Tibial nerve (tissue), 4 donors: Measurements from ENCODE around the gene NKRF. TPM values are rescaled to one million over a fixed set of nuclear protein-coding genes. Genes with fewer than 3 reads are reported as not detected.

ENCODE experiments used
- DNase-seq, 2 donors: peaks; one replicate each; pipeline ENCODE4 v3.0.0-alpha.2; 2019; ENCODE audit warnings: low spot score in 2 of 2
- H3K27ac ChIP-seq, 4 donors: fragments of 200-600 bp; sonication (generic) in 3 of 4; one replicate each; pipeline ENCODE4 v1.5.1; 2017 to 2019; ENCODE audit warnings: mild to moderate bottlenecking in 1 of 4
- H3K27me3 ChIP-seq, 2 donors: fragments of 200-600 bp; sonication (generic) in 1 of 2; one replicate each; pipeline versions ENCODE4 v1.5.1 to v1.6.0; 2017 to 2019
- H3K36me3 ChIP-seq, 3 donors: fragments of 200-600 bp; sonication (generic); one replicate each; pipeline ENCODE4 v1.5.1; 2018 to 2019
- H3K4me1 ChIP-seq, 4 donors: fragments of 200-600 bp; sonication (generic) in 3 of 4; one replicate each; pipeline ENCODE4 v1.5.1; 2017 to 2019
- H3K4me3 ChIP-seq, 4 donors: fragments of 200-600 bp; sonication (generic) in 3 of 4; one replicate each; pipeline ENCODE4 v1.5.1; 2017 to 2019; ENCODE audit warnings: mild to moderate bottlenecking in 1 of 4, moderate library complexity in 1 of 4
- H3K9me3 ChIP-seq, 4 donors: fragments of 200-600 bp; sonication (generic) in 3 of 4; one replicate each; pipeline ENCODE4 v1.5.1; 2017 to 2019
- EP300 ChIP-seq, 2 donors: sonication (generic); formaldehyde crosslinking; IDR thresholded peaks; one replicate each; pipeline ENCODE4 v1.6.1; 2017; ENCODE audit warnings: antibody characterized with exemption in 2 of 2, mild to moderate bottlenecking in 1 of 2
- POLR2A ChIP-seq, 2 donors: fragments of 450-650 bp; IDR thresholded peaks; one replicate each; pipeline ENCODE4 v1.6.1; 2017; ENCODE audit warnings: antibody characterized with exemption in 2 of 2, mild to moderate bottlenecking in 2 of 2, moderate library complexity in 2 of 2
- WGBS, 2 donors: methylation state at CpG; one replicate each; pipeline ENCODE4 v1.1.5; 2018; 5-methylcytosine and 5-hydroxymethylcytosine counted together
- total RNA-seq, 4 donors: library from RNA; depleted of rRNA; stranded (reverse); fragments of >200 nt; gene quantifications; one replicate each; pipeline ENCODE4 v1.1.0, GENCODE V29; 2016
- TF ChIP-seq, protein P1 (sequence below), 5 experiments: fragments of 200-600 bp in 3 of 5; fragments of 450-650 bp in 2 of 5; sonication (generic) in 3 of 5; IDR thresholded peaks; one replicate each; pipeline ENCODE4 v1.5.1; 2016 to 2019; ENCODE audit warnings: antibody characterized with exemption in 5 of 5, mild to moderate bottlenecking in 3 of 5, moderate library complexity in 2 of 5

The NKRF gene
- total RNA-seq, 4 donors from 2014 or later, result 4.4 to 9.0 (median 6.4) TPM

DNA sequence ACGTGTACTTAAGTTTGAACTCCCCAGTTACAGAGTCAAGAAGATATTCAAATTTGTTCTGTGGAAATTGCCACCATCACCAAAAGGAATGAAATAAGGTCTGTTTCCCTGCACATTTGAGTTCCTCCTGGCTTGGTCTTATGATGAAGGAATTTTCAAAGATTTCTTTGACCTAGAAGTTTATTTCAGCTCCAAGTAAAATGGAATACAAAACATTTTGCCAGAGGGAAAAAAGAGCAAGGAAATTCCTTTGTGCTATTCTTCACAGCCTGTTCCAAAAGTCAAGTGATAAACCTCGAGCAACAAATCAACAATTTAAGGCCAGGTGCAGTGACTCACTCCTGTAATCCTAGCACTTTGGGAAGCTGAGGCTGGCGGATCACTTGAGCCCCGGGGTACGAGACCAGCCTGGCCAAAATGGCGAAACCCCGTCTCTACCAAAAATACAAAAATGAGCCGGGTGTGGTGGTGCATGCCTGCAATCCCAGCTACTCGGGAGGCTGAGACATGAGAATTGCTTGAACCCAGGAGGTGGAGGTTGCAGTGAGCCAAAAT, 3.4 kb downstream of the NKRF start:
- H3K4me1 ChIP-seq, result no peaks in the 10 kb centered on the region
- DNase-seq, result no peak
- no peak for TF ChIP-seq POLR2A (IDR thresholded peaks at IDR 0.05)
- TF ChIP-seq EP300 (IDR thresholded peaks at IDR 0.05), result no peak
- TF ChIP-seq, protein P1, sequence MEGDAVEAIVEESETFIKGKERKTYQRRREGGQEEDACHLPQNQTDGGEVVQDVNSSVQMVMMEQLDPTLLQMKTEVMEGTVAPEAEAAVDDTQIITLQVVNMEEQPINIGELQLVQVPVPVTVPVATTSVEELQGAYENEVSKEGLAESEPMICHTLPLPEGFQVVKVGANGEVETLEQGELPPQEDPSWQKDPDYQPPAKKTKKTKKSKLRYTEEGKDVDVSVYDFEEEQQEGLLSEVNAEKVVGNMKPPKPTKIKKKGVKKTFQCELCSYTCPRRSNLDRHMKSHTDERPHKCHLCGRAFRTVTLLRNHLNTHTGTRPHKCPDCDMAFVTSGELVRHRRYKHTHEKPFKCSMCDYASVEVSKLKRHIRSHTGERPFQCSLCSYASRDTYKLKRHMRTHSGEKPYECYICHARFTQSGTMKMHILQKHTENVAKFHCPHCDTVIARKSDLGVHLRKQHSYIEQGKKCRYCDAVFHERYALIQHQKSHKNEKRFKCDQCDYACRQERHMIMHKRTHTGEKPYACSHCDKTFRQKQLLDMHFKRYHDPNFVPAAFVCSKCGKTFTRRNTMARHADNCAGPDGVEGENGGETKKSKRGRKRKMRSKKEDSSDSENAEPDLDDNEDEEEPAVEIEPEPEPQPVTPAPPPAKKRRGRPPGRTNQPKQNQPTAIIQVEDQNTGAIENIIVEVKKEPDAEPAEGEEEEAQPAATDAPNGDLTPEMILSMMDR (IDR thresholded peaks at IDR 0.05), result no peak
- H3K36me3 ChIP-seq, result peaks cover 0 to 9% (median 0%) of the 10 kb centered on the region in 3 donors
- H3K27ac ChIP-seq, result no peak overlapping the region
- no peak overlapping the region for H3K4me3 ChIP-seq
- H3K27me3 ChIP-seq, result no peaks in the 10 kb centered on the region
- WGBS, 2 donors, result 76 to 79% methylated on average over 9 of the region's 9 CpGs
- H3K9me3 ChIP-seq, result no peaks in the 10 kb centered on the region

DNA sequence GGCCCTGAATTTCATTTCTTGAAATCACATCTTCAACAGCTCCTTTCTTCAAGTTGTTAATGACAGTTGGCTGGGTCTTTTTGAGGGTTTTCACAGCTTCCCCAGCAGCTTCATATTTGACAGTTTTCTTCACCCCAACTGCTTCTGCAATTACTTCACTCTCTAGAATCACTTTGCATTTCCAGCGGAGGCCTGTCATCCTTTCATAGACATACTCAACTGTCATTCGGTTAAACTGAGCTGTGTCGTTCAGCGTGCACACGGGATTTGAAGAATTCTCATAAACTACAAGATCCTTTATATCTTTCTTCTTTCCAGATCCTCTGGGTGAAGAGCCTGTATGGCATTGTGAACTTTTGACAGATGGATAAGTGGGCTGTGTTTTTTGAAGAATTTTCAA, 16.4 kb downstream of the NKRF start:
- no peak overlapping the region for H3K4me3 ChIP-seq
- no peak overlapping the region for H3K27ac ChIP-seq
- H3K4me1 ChIP-seq, result no peaks in the 10 kb centered on the region
- 89 to 93% methylated on average over 5 of the region's 5 CpGs for WGBS, 2 donors
- H3K36me3 ChIP-seq, result peaks cover 0 to 19% (median 0%) of the 10 kb centered on the region in 3 donors
- TF ChIP-seq POLR2A (IDR thresholded peaks at IDR 0.05) (no peak), EP300 (IDR thresholded peaks at IDR 0.05) (no peak)
- TF ChIP-seq, protein P1 (IDR thresholded peaks at IDR 0.05), result no peak
- no peak for DNase-seq
- no peaks in the 10 kb centered on the region for H3K9me3 ChIP-seq
- no peaks in the 10 kb centered on the region for H3K27me3 ChIP-seq

DNA sequence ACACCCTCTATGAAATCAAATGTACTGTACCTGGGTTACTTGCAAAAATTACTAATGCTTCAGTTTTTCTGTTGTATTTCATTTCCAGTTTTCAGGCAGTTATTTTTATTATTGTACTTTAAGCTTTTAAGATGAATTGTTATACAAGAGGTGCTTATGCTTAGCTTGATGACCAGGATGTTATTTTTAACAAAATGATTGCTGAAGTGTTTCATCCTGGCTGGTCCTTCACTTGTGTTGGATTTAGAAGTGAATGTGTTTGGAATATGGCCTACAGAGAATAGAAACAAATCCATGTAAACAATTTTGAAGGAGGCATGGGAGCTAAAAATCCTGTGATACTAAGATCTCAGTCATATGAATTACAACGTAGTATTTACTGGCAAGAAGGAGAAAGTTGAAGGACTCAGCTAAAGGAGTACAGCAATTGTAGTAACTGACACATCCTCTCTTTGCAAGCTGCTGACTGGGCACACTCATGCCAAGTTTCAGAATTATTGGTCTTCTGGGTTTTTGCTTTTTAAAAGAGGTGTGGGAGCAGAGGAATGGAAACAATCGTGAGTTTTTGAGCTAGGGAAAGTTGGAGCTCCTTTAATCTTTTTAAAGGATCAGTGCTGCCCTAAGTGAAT, 22.7 kb downstream of the NKRF start:
- Histone ChIP-seq H3K27me3 (no peaks in the 10 kb centered on the region), H3K4me3 (no peak overlapping the region), H3K36me3 (no peaks in the 10 kb centered on the region), H3K9me3 (no peaks in the 10 kb centered on the region), H3K4me1 (peaks cover 0 to 3% (median 0%) of the 10 kb centered on the region in 4 donors), H3K27ac (no peak overlapping the region)
- no peak for DNase-seq
- WGBS, 2 donors, result 44 to 46% methylated on average over 2 of the region's 2 CpGs
- TF ChIP-seq, protein P1 (IDR thresholded peaks at IDR 0.05), result no peak
- TF ChIP-seq EP300 (IDR thresholded peaks at IDR 0.05), result no peak
- no peak for TF ChIP-seq POLR2A (IDR thresholded peaks at IDR 0.05)

DNA sequence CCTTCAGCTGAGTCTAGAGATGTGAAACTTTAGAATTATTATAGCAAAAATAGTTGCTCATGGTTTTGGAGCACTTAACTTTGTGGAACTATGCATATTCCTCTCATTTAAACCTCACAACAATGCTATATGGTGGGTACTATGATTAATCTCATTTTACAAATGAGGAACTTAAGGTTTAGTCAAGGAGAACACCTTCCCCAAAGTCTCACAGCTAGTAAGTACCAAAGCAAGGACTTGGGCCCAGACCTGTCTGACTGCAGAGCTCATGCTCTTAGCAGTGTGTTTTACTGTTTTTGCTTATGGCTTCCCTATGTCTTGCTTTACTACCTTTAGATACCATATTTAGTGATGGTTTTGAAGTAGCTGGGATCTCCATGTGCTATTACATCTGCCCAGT, 26.8 kb downstream of the NKRF start:
- H3K27me3 ChIP-seq, result no peaks in the 10 kb centered on the region
- H3K27ac ChIP-seq, result no peak overlapping the region
- H3K4me1 ChIP-seq, result peaks cover 3 to 15% (median 8%) of the 10 kb centered on the region in 4 donors
- TF ChIP-seq, protein P1 (IDR thresholded peaks at IDR 0.05), result no peak
- TF ChIP-seq EP300 (IDR thresholded peaks at IDR 0.05) (no peak), POLR2A (IDR thresholded peaks at IDR 0.05) (no peak)
- no peak overlapping the region for H3K4me3 ChIP-seq
- H3K36me3 ChIP-seq, result no peaks in the 10 kb centered on the region
- no peaks in the 10 kb centered on the region for H3K9me3 ChIP-seq
- no peak for DNase-seq

DNA sequence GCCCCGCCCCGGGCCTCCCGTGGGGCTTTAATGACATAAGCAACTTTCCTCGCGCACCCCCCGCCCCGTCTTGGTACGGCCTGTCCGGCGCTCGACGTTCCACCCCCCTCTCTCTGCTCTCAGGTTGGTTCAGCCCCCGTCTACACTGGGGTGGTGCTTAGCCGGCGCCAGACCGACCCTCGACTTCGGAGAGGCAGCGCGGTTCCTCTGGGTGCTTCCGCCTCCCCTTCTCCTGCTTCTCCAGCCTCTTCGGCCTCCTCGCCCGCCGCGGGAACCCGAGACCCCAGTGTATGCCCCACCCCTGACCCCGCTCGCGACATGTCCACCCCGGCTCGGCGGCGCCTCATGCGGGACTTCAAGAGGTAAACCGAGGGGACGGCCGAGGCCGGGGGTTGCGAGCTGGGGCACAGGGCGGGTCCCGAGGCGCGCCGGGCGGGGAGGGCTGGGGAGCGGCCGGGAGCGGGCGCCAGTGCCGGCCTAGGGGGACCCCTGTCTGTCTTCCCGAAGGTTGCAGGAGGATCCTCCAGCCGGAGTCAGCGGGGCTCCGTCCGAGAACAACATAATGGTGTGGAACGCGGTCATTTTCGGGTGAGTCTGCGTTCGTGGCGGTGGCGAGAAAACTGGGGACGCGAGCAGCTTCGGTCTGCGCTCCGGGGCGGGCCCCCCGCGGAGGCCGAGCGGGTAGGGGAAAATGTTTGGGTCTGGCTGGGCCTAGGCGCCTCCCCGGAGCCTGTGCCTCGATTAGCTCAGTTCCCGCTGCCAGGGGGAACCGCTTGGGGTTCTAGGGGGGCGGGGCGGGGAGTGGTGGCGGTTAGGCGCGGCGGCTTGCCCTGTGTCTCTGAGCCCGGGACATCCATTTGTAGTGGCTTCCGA, 31.6 kb downstream of the NKRF start, which contains the start of gene UBE2A:
UBE2A (plus strand) TSS at position 170 of the 873 bp plus-strand sequence; CDS start at position 319, 149 bp downstream.
- Histone ChIP-seq H3K27me3 (no peaks in the 10 kb centered on the region), H3K9me3 (no peaks in the 10 kb centered on the region), H3K27ac (peak within 1 kb of the TSS; percentile 91 to 96 (median 94)), H3K36me3 (no peaks in the 10 kb centered on the region), H3K4me3 (peak within 1 kb of the TSS; percentile 57 to 79 (median 64)), H3K4me1 (peaks cover 3 to 23% (median 8%) of the 10 kb centered on the region in 4 donors)
- TF ChIP-seq, protein P1 (IDR thresholded peaks at IDR 0.05), result peak; percentile 7 to 58 (median 39)
- TF ChIP-seq POLR2A (IDR thresholded peaks at IDR 0.05) (peak; percentile 34 to 72), EP300 (IDR thresholded peaks at IDR 0.05) (peak in 1 of 2 donors; percentile 85)
- peak; percentile 79 to 81 for DNase-seq
- WGBS, 2 donors, result 41% methylated on average over 77 of the region's 86 CpGs; no CpG with 5 or more reads in 1 of the 2 donors
